H4 (cell line): ENCODE measurements around the gene CST3. TPM values are rescaled to one million over a fixed set of nuclear protein-coding genes. Genes with fewer than 3 reads are reported as not detected.
"Not testable (repeated sequence)": the region's sequence is repeated elsewhere in the genome, so short reads cannot be mapped to it uniquely, and the experiment has no call there.

ENCODE experiments used
- DNase-seq: peaks from one replicate; pipeline ENCODE4 v3.0.0-alpha.2; 2015; ENCODE audit warnings: low spot score
- total RNA-seq: library from RNA; depleted of rRNA; stranded (reverse); fragments of >200 nt; shearing (Covaris generic); gene quantifications from 2 replicates; pipeline ENCODE4 v1.2.3, GENCODE V29; 2014

CST3 gene
- total RNA-seq, 1 experiment from 2014 or later, result 132 TPM

DNA sequence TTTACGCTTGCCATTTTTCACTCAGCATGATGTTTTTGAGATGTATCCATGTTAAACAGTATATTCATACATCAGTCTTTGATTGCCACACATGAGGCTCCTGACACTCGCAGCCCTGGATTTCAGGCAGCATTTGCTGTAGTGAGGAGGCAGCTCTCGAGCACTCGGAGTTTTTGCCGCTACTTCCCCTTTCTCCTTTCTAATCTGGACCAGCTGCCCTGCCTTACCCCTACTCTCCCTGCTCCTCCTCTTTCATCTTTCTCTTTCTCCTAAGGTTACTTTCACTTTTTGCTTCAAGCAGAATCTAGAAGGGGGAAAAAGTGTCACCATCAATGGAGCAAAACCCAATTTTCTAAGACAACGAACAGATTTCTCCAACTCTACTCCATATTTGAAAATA, 5.9 kb upstream of the CST3 start:
- no peak for DNase-seq

DNA sequence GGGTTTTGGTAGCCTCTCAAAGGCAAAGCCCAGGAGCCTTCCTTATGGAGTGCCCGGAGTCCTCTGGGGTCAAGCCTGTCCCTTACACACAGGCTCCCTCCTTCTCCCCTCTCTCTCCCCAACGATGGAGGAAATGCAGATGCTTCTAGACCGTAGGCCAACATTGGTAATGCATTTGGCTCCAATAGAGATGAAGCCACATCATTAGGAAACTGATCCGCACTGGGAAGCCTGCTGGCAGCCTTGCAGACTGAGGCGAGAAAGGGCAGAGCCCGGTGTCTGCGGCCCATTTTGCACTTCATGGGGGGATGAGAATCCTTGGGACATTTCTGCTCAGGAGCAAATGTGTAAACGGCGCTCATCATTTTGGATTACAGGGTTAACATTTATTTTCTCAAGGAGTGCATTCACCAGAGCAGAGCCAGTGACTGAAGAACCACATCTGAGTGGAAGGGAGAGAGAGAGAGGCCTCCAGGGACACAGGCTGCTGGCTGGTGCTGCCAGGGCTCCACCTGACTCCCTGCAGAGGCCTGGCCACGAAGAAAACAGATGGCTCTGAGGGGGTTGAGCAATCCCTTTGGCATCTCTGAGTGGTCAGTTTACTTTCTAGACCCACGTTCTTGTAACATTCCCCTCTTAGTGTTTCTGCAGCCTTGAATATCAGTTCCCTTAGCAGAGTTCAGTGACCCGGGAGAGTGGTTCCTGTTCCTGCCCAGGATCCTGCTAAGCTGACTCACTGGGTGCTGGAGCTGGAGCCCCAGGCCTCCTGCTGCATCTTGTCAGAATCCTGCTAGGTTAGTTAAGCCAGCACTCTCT, 4.4 kb upstream of the CST3 start:
- DNase-seq, result peak; percentile 17

DNA sequence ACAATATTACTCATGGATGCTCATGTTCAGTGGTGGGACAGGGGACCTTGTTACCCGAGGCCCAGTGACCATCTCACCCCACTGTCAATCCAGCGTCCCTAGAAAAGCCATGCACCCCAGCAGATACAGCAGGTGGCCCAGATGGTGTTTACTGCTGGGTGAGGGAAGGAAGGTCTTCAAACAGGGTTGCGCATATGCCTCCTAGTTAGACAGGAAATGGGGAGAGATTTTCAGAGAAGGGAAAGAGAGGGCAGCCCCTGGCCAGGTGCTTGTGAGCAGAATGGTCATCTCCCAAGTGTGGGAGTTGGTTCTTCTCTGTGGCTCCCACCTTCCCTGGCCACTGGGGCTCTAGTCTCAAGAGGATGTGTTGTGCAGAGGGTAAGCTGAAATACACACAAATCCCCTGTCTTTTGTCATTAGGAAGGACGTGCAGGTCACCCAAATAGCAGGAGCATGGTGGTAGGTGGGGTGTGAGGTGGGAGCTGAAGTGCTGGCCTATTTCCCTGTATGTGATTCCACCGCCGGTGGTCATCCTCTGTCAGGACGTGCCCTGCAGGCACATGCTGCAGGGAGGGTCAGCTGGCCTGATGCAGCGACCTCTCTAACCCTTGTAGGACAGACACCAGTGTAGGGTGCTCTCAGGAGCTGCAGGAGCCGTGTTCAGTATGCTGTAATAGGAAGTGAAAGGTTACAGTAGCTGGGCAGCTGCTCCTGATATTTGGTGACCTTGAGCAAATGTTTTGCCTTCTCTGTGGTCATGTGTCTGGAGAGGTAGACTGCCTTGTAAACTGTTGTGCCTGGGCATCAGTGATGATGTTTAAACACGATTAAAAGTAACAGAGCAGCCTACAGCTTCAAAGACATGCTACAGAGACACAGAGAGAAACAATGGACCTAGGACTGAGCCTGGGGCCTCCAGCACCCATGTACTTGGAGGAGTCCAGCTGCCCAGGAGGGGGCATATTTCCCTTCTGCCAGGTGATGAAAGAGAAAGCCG, 3.2 kb upstream of the CST3 start:
- DNase-seq, result no peak

- no peak for DNase-seq
These were observed 2.4 kb upstream of the CST3 start for GRCh38 chr20:23640018-23640601.

- DNase-seq, result no peak
These were observed 1.8 kb upstream of the CST3 start for GRCh38 chr20:23639490-23639958.

- no peak for DNase-seq
These were observed 554 bp upstream of the CST3 start for GRCh38 chr20:23638309-23638708.

DNA sequence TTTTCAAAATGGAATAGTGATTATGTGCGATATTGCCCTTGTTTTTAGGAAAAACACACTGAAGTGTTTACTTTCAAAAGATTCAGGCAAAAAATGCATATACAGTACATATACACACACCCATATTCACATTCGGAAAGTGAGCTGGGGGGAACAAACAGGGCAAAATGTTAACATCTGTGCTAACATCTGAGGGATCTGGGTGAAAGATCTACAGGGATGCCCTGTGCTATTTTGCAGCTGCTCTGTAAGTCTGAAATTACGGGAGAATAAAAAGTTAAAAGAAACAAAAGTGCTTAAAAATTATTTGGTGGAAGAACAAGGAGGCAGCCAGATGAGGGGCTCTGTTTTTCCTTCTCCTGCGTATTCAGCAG, 860 bp downstream of the CST3 start:
- DNase-seq, result no peak

GRCh38 chr20:23636182-23636907, 1.4 kb downstream of the CST3 start:
- DNase-seq, result no peak

DNA sequence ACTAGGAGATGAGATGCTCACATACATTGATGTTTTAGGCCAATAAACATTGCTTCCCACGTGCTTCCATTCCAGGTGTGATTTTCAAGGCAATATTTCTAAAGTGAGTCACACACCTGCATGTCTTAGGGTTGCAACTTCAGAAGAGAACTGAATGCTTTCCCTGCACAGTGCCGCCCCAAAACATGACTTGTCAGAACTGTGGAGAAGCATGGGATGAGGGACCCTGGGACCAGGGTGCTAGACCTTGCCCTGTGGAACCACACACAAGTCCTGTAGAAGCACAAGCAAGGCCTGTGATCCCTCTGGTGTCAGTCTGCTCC, 2.0 kb downstream of the CST3 start:
- not testable (repeated sequence) for DNase-seq

GRCh38 chr20:23634985-23635767, 2.6 kb downstream of the CST3 start:
- no peak for DNase-seq

DNA sequence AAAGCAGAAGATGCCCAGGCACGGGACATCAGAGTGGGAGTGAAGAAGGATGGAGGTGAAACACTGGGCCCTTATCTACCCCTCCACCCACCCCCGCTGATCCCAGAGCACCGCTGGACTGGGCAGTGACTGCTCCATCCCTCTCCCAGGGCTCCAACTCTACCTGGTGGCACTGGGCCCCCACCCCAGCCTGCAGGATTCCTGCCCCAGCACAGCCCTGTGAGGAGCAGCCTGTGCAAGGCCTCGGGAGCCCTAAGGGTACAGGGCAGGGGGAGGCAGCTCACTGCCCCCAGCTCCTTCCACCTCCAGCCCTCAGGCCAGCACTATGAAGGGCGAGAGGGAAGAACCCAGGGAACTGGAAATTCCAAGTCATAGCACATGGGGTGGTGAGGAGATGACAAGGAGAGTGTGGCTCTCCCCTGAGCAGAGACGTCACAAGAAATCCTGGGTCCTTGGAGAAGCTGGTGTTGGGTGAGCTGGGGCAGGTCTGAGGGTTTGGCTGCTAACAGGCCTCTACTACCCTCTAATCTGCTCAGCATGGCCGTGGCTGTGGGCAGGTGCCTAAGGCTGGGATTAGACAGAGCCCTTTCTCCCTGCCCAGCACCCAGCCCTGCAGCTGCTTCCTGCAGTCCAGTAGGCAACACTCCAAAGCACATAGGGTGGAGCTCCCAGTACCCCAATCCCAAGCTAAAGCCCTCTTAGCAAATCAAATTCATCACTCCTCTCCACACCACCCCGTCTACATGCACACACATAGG, 3.5 kb downstream of the CST3 start:
- no peak for DNase-seq

GRCh38 chr20:23632711-23633573, 4.8 kb downstream of the CST3 start:
- no peak for DNase-seq

DNA sequence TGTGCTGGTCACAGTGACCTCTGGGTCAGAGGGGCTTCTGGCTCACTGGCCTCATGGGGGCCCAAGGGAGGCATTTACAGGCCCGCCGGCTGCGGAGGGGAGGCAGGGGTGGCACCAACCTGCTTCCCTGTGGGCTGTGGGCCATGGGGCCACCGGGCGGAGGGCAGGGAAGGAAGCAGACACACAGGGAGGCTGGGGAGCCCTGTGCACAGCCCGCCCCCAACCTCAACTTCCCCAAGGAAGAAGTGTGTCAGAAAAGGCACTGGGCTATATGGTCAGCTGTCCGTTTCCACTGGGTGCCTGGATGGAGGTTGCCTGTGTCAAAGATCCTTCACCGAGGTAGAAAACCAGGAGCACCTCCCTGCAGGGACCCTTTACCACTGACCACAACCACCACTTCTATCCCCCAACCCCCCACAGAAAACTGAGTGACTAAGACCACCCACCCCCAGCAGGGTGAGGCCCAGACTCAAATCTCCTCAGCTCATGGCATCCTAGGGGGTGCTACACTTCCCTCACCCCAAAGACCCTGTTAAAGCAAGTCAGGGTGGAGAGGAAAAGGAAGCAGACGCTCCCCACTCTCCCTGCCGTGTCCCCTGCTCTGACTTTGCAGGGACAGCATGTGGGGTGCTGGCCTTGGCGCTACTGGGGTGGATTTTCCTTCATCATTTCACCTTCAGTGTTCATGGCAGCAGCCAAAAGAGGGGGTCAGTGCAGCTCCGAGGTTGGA, 5.6 kb downstream of the CST3 start:
- DNase-seq, result no peak

GRCh38 chr20:23631226-23631822, 6.4 kb downstream of the CST3 start:
- DNase-seq, result no peak

DNA sequence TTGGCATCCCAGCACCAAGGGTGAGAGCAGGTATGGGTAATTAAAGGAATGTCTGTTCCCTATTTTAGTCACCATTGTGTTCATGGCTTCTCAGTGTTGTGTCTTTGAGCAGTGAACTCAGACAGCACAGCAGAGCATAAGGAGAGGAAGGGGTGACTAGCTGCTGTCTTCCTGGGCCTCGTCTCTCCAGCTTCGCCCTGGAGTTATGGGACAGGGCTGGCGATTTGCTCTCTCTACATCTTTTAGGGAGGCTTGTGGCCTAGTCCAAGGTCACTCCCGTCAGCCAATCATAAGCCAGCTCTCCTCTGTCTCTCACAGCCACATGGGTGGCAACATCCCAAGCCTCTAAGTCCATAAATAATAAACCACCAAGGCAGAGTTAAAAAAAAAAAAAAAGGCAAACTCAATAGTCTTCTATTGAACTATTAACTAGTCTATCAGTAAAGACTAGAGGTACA, 7.3 kb downstream of the CST3 start:
- DNase-seq, result no peak

- no peak for DNase-seq
These were observed 8.0 kb downstream of the CST3 start for GRCh38 chr20:23629542-23630391.

DNA sequence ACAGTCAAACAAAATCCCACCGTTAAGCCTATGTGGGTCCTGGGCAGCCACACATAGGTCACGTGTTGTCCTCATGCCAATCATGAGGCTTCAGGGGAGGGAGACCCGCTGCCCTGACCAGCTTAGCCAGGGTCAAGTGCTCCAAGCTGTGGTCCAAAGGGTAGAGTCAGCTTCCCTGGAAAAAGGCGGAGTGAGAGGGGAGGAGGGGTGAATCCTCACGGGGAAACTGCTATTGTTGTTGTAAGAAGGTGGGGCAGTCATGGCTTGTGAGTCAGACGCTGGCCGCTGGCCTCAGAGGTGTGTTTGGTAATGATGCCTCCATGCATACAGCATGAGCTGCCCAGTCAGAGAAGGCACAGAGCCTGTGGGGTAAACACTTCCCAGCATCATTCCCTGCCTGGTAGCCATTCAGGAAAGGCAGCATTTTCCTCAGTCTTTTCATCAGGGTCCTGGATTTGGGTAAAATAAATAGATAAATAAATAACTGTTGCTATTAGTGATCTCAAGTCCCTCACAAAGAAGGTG, 8.7 kb downstream of the CST3 start:
- DNase-seq, result peak; percentile 71
